ENCODE data around the gene RPA3. TPM values are rescaled to one million over a fixed set of nuclear protein-coding genes. Genes with fewer than 3 reads are reported as not detected.

Gene RPA3
- total and polyA plus RNA-seq, 2 of the 13 experiments (the other 11 are each of a cell fraction or from before 2014, with no cell fraction given): 38.3 to 154 TPM

- in situ Hi-C loops (cut with HindIII; ENCODE audit: extremely low pct_ligation_motif_present, low pct_unique_long_range_greater_than_20kb): no loop called here
- ATAC-seq: no peak
- CTCF ChIA-PET (ENCODE audit: low intra/inter-chr PET ratio, low total read pairs): no interaction called here
Measured at GRCh38 chr7:7628476-7628875, 89.9 kb downstream of the RPA3 start.

More at GRCh38 chr7:7628476-7628875, 89.9 kb downstream of the RPA3 start:
- BruUV-seq (replicated peaks): no TSS peak
- TF ChIP-seq CREB3 (CRISPR knock-in tag; IDR thresholded peaks at IDR 0.05) (no peak), THRA (CRISPR knock-in tag; IDR thresholded peaks at IDR 0.05; ENCODE audit: borderline replicate concordance) (no peak), SMARCE1 (IDR thresholded peaks at IDR 0.05; ENCODE audit: borderline replicate concordance) (no peak), ZNF644 (CRISPR knock-in tag; IDR thresholded peaks at IDR 0.05; ENCODE audit: low read depth) (no peak), ZNF33B (CRISPR knock-in tag; IDR thresholded peaks at IDR 0.05) (no peak), ELF3 (CRISPR knock-in tag; IDR thresholded peaks at IDR 0.05) (no peak), MTF1 (CRISPR knock-in tag; IDR thresholded peaks at IDR 0.05) (no peak), ZMYM4 (CRISPR knock-in tag; IDR thresholded peaks at IDR 0.05) (no peak), NFE2L2 (IDR thresholded peaks at IDR 0.05; ENCODE audit: low read length) (no peak), IKZF1 (IDR thresholded peaks at IDR 0.05) (no peak), PRMT3 (CRISPR knock-in tag; IDR thresholded peaks at IDR 0.05; ENCODE audit: borderline replicate concordance, low read depth) (no peak), ZNF263 (CRISPR knock-in tag; IDR thresholded peaks at IDR 0.05) (no peak), PAXIP1 (CRISPR knock-in tag; conservative IDR thresholded peaks at IDR 0.05) (no peak), NBN (conservative IDR thresholded peaks at IDR 0.05) (no peak), ZNF207 (IDR thresholded peaks at IDR 0.05; ENCODE audit: borderline replicate concordance) (no peak), ZNF724P (CRISPR knock-in tag; IDR thresholded peaks at IDR 0.05; ENCODE audit: borderline replicate concordance) (no peak), MYC (CRISPR knock-in tag; IDR thresholded peaks at IDR 0.05; ENCODE audit: borderline replicate concordance) (no peak), FOXA1 (IDR thresholded peaks at IDR 0.05) (no peak), FOXA1 (CRISPR knock-in tag; IDR thresholded peaks at IDR 0.05) (no peak)
- TF ChIP-seq, protein P1, sequence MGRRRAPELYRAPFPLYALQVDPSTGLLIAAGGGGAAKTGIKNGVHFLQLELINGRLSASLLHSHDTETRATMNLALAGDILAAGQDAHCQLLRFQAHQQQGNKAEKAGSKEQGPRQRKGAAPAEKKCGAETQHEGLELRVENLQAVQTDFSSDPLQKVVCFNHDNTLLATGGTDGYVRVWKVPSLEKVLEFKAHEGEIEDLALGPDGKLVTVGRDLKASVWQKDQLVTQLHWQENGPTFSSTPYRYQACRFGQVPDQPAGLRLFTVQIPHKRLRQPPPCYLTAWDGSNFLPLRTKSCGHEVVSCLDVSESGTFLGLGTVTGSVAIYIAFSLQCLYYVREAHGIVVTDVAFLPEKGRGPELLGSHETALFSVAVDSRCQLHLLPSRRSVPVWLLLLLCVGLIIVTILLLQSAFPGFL (CRISPR knock-in tag; IDR thresholded peaks at IDR 0.05): no peak
- TF ChIP-seq, protein P2, sequence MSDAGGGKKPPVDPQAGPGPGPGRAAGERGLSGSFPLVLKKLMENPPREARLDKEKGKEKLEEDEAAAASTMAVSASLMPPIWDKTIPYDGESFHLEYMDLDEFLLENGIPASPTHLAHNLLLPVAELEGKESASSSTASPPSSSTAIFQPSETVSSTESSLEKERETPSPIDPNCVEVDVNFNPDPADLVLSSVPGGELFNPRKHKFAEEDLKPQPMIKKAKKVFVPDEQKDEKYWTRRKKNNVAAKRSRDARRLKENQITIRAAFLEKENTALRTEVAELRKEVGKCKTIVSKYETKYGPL (CRISPR knock-in tag; IDR thresholded peaks at IDR 0.05): no peak
- FAIRE-seq (no peak), DNase-seq (ENCODE audit: low spot score) (no peak)
- intact Hi-C loops (cut with micrococcal nuclease; ENCODE audit: unreplicated experiment): no loop called here
- Histone ChIP-seq H3K4me3 (replicated peaks in 1 of 3; ENCODE audit: insufficient read depth in 1 of 3, low read depth in 2 of 3, low read length in 3 of 3) (no peak overlapping the region), H3K27ac (ENCODE audit: extremely low read length, insufficient read depth, low read length) (no peak overlapping the region), H3K27me3 (ENCODE audit: control insufficient read depth in 1 of 2, insufficient read depth in 2 of 2, low read length in 2 of 2) (no peaks in the 10 kb centered on the region), H3K4me1 (ENCODE audit: insufficient read depth, low read length) (no peaks in the 10 kb centered on the region), H3K9ac (ENCODE audit: insufficient read depth, low read depth, low read length) (no peak overlapping the region), H4K20me1 (ENCODE audit: insufficient read depth, low read length) (no peaks in the 10 kb centered on the region), H3K36me3 (replicated peaks in 1 of 2; ENCODE audit: control insufficient read depth in 1 of 2, insufficient read depth in 2 of 2, low read length in 2 of 2) (no peaks in the 10 kb centered on the region), H3K79me2 (ENCODE audit: insufficient read depth, low read length) (no peaks in the 10 kb centered on the region), H3K4me2 (ENCODE audit: low read depth, low read length) (no peak overlapping the region), H2AFZ (ENCODE audit: low read length) (no peak overlapping the region), H3K9me3 (ENCODE audit: low read length) (peaks cover 12% of the 10 kb centered on the region)
- POLR2A ChIA-PET: no interaction called here
- 0% methylated on average over 1 of the region's 1 CpG for WGBS (ENCODE audit: low lambda C conversion rate)

Measured in HepG2 (cell line).